ENCODE data around the gene PKNOX1. TPM values are rescaled to one million over a fixed set of nuclear protein-coding genes. Genes with fewer than 3 reads are reported as not detected.
"Not testable (repeated sequence)": the region's sequence is repeated elsewhere in the genome, so short reads cannot be mapped to it uniquely, and the experiment has no call there.

PKNOX1 gene
- total RNA-seq, 1 experiment from 2014 or later, result 18.0 TPM

GRCh38 chr21:42983869-42984268 is 9.5 kb downstream of the PKNOX1 start:
- no peak for DNase-seq (ENCODE audit: low read depth)

DNA sequence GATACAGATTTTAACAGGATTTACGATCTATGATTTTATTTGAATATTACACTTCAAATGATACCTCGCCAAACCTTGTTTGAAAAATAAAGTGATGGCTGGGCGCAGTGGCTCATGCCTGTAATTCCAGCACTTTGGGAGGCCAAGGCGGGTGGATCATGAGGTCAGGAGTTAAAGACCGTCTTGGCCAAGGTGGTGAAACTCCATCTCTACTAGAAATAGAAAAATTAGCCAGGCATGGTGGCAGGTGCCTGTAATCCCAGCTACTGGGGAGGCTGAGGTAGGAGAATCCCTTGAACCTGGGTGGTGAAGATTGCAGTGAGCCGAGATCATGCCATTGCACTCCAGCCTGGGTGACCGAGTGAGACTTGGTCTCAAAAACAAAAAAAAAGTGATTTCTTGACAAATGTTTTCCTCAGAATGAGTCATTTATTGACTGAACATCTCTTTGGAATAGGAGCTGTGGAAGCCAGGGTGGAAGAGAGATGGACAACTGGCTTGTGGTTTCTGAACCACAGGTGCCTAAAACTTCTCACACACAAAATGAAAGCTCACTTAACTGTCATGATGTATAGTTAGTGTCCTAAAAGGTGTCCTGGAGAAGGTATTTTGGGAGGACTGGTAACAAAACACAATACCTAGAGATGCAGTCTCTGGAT is 11.9 kb downstream of the PKNOX1 start:
- no peak for DNase-seq (ENCODE audit: low read depth)

DNA sequence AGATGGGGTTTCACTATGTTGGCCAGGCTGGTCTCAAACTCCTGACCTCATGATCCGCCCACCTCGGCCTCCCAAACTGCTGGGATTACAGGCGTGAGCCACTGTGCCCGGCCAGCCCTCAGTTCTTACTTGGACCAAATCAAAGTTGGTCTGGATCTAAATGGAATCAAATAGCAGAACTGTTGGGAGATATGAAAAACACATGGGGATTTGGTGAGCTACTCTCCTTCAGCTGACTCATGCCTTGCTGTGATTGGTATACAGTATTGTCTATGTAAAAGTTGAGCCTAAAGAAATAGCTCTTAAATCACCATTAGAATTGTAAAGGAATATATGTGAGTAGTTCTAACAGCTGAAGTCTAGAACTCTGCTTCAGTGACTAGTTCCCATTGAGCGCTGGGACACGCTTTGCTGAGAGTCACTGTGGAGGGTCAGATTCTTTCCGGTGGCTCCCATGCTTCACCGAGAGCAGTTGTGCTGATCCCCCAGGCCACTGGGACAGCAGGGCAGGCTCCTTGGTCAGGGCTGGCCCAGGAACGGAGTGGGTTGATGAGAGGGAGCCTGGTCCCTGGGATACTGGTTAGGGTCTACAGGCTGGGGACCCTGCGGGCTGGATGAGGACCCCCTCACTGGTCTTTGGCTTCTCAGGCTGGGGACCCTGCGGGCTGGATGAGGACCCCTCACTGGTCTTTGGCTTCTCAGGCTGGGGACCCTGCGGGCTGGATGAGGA is 14.0 kb downstream of the PKNOX1 start:
- DNase-seq (ENCODE audit: low read depth), result no peak

DNA sequence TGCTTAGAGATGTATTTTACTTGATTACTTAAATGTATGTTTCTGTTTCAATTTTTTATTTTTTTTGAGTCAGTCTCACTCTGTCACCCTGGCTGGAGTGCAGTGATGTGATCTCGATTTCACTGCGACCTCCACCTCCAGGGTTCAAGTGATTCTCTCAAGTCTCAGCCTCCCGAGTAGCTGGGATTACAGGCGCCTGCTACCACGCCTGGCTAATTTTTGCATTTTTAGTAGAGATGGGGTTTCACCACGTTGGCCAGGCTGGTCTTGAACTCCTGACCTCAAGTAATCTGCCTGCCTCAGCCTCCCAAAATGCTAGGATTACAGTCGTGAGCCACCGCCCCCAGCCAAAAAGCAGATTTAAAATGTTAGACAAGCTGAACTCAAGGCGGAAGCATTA is 15.0 kb downstream of the PKNOX1 start:
- not testable (repeated sequence) for DNase-seq (ENCODE audit: low read depth)

DNA sequence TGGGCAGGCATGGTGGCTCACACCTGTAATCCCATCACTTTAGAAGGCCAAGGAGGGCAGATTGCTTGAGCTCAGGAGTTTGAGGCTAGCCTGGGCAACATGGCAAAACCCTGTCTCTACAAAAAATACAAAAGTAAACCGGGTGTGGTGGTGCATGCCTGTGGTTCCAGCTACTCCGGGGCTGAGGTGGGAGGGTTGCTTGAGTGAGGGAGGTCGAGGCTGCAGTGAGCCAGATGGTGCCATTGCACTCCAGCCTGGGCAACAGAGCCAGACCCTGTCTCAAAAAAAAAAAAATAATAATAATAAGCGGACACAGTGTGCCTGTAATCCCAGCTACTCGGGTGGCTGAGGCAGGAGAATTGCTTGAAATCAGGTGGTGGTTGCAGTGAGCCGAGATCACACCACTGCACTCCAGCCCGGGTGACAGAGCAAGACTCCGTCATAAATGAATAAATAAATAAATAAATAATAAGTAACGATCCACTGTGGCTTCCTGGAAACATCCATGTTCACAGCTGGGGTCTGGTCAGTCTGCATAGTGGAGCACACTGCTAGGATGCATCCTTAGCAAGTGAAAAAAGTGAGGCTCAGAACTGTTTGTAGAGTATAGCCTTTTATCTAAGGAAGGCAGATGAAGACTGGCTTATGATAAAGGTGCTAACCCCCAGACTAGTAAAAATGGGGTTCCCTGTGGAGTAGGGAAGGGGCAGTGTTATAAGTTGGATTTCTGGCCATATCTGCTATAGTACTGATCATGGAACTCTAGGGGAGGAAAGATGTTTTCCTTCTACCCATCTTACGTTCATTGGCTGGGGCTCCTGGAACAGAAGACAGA is 15.7 kb downstream of the PKNOX1 start:
- no peak for DNase-seq (ENCODE audit: low read depth)

GRCh38 chr21:42991992-42992740 is 17.8 kb downstream of the PKNOX1 start:
- DNase-seq (ENCODE audit: low read depth), result peak; percentile 89

- DNase-seq (ENCODE audit: low read depth), result no peak
Measured at GRCh38 chr21:42993051-42993712, 18.8 kb downstream of the PKNOX1 start.

GRCh38 chr21:42997053-42997452 is 22.7 kb downstream of the PKNOX1 start:
- DNase-seq (ENCODE audit: low read depth), result peak; percentile 88

DNA sequence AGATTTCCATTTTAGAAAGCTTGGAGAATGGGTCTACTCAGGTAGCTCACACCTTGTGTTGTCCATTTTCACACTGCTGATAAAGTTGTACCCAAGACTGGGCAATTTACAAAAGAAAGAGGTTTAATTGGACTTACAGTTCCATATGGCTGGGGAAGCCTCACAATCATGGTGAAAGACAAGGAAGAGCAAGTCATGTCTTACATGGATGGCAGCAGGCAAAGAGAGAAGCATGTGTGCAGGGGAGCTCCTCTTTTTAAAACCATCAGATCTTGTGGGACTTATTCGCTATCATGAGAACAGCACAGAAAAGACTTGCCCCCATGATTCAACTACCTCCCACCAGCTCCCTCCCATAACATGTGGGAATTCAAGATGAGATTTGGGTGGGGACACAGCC is 23.6 kb downstream of the PKNOX1 start:
- not testable (repeated sequence) for DNase-seq (ENCODE audit: low read depth)

DNA sequence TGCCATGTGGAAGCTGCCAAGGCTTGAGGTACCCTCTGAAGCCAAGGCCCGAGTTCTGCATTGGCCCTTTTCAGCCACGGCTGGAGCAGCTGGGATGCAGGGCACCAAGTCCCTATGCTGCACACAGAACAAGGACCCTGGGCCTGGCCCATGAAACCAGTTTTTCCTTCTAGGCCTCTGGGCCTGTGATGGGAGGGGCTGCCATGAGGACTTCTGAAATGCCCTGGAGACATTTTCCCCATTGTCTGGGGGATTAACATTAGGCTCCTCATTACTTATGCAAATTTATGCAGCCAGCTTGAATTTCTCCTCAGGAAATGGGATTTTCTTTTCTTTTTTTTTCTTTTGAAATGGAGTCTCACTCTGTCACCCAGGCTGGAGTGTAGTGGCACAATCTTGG is 24.8 kb downstream of the PKNOX1 start:
- not testable (repeated sequence) for DNase-seq (ENCODE audit: low read depth)

GRCh38 chr21:43000041-43000440 is 25.7 kb downstream of the PKNOX1 start:
- not testable (repeated sequence) for DNase-seq (ENCODE audit: low read depth)

GRCh38 chr21:43001316-43001715 is 27.0 kb downstream of the PKNOX1 start:
- DNase-seq (ENCODE audit: low read depth), result no peak

- no peak for DNase-seq (ENCODE audit: low read depth)
Measured at GRCh38 chr21:43004926-43005325, 30.6 kb downstream of the PKNOX1 start.

DNA sequence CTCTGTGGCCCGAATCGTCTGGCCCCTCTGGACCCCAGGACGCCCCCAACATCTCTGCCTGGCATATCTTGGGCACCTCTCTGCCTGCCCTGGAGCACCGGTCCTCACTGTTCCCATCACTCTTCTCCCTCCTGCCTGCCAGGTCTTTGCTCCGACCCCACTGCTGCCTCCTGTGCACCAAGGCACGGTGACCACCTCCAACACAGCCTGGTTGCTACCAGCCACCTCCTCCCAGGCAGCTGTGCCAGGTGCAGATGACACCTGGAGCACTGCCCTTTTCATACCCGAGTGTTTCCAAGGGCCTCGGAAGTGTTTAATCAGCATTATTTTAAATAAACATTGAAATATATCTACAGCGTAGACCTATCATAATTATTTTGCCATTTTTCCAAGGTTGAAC is 31.3 kb downstream of the PKNOX1 start:
- no peak for DNase-seq (ENCODE audit: low read depth)

DNA sequence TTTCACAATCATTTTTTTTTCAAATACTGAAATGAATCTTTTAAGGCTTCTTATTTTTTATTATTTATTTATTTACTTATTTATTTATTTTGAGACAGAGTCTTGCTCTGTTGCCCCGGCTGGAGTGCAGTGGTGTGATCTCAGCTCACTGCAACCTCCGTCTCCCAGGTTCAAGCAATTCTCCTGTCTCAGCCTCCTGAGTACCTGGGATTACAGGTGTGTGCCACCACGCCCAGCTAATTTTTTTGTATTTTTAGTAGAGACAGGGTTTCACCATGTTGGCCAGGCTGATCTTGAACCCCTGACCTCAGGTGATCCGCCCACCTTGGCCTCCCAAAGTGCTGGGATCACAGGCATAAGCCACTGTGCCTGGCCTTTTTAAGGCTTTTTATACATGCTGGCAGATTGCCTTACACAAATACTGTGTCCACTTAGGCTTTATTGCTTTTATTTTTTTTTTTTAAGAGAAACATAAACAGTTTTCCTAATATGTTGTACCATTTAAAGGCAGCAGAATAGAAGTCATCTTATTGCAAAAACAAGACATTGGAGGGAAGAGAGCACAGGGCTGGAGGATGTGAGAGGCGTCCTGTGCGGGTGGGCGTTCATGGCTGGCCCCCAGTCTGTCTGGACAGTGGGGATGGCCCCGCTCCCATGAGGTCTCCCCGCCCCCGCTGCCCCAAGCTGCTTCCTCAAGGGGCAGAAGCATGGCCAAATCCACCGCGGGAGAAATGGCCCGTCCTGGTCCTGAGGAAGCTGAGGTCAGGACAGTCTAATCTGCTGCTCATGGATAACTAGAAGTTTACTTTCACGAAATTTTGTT is 31.9 kb downstream of the PKNOX1 start:
- not testable (repeated sequence) for DNase-seq (ENCODE audit: low read depth)

- no peak for DNase-seq (ENCODE audit: low read depth)
Measured at GRCh38 chr21:43006874-43007208, 32.5 kb downstream of the PKNOX1 start.

- peak; percentile 17 for DNase-seq (ENCODE audit: low read depth)
Measured at GRCh38 chr21:43012596-43012995, 38.2 kb downstream of the PKNOX1 start.

DNA sequence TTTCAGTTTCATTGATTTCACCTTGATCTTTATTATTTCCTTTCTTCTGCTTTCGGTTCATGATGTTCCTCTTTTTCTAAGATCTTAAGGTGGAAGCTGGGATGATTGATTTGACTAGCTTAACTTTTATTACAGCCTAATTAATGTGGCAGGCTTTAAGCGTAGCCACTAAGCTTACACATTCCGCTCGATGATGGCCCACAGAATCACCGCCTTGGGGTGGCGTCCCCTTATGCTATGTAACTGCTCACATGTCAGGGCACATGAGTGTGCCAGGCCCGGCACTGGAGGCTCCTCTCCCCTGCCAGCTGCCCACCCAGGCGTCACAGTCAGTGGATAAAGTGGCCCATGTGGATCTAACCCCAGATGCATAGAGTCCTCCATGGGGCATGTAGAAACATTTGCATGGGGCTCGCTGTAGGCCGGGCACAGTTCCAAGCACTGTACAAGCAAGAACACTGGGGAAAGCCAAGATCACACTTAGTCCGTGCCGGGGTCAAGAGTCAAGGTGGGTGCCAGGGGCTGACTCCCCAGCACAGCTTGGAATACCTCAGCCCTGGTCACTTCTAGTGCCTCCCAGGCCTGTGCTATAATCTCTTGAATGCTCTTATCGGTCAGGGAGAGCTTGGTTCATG is 41.7 kb downstream of the PKNOX1 start:
- DNase-seq (ENCODE audit: low read depth), result no peak

- DNase-seq (ENCODE audit: low read depth), result no peak
Measured at GRCh38 chr21:43016728-43017127, 42.4 kb downstream of the PKNOX1 start.

GRCh38 chr21:43018519-43018918 is 44.2 kb downstream of the PKNOX1 start:
- DNase-seq (ENCODE audit: low read depth), result no peak

Measured in Daoy (cell line).